Measurements from ENCODE around the gene INAFM2. TPM values are rescaled to one million over a fixed set of nuclear protein-coding genes. Genes with fewer than 3 reads are reported as not detected.

The INAFM2 gene
- total and polyA plus RNA-seq, 5 donors from 2014 or later, result 0.67 to 10.0 (median 2.1) TPM

- Mint-ChIP-seq H3K27ac (no peak overlapping the region), H3K27me3 (no peaks in the 10 kb centered on the region), H3K4me1 (peaks cover 5 to 40% (median 31%) of the 10 kb centered on the region in 4 donors), H3K36me3 (peaks cover 48% of the 10 kb centered on the region), H3K4me3 (no peak overlapping the region), H3K9me3 (peaks cover 0 to 11% (median 0%) of the 10 kb centered on the region in 7 donors)
- DNase-seq (no peak), ATAC-seq (ENCODE audit: low read depth in 2 of 2) (no peak)
- Histone ChIP-seq H3K9me3 (ENCODE audit: control insufficient read depth in 2 of 2, low read length in 2 of 2) (peaks cover 5% of the 10 kb centered on the region in 2 experiments), H3K4me3 (ENCODE audit: low read depth, low read length) (no peak overlapping the region), H3K4me1 (ENCODE audit: control insufficient read depth, insufficient read depth, low read length, poor library complexity, severe bottlenecking) (peaks cover 22% of the 10 kb centered on the region), H3K36me3 (ENCODE audit: control insufficient read depth, insufficient read depth, low read length) (peaks cover 58% of the 10 kb centered on the region), H3K27ac (ENCODE audit: insufficient read depth, low read length, poor library complexity, severe bottlenecking) (no peak overlapping the region), H3K27me3 (ENCODE audit: control insufficient read depth, insufficient read depth, low read length) (no peaks in the 10 kb centered on the region)
Measured at GRCh38 chr15:40302288-40302886, 21.1 kb upstream of the INAFM2 start.

- H3K27me3 Mint-ChIP-seq, result no peaks in the 10 kb centered on the region
- H3K9me3 Mint-ChIP-seq, result peaks cover 0 to 11% (median 0%) of the 10 kb centered on the region in 7 donors
- H3K4me3 Mint-ChIP-seq, result no peak overlapping the region
- H3K4me1 Mint-ChIP-seq, result peaks cover 5 to 42% (median 31%) of the 10 kb centered on the region in 4 donors
- Histone ChIP-seq H3K4me1 (ENCODE audit: control insufficient read depth, insufficient read depth, low read length, poor library complexity, severe bottlenecking) (peaks cover 24% of the 10 kb centered on the region), H3K36me3 (ENCODE audit: control insufficient read depth, insufficient read depth, low read length) (peaks cover 52% of the 10 kb centered on the region), H3K27me3 (ENCODE audit: control insufficient read depth, insufficient read depth, low read length) (no peaks in the 10 kb centered on the region), H3K4me3 (ENCODE audit: low read depth, low read length) (no peak overlapping the region), H3K27ac (ENCODE audit: insufficient read depth, low read length, poor library complexity, severe bottlenecking) (no peak overlapping the region), H3K9me3 (ENCODE audit: control insufficient read depth in 2 of 2, low read length in 2 of 2) (peaks cover 5% of the 10 kb centered on the region in 2 experiments)
- no peak for ATAC-seq (ENCODE audit: low read depth in 2 of 2)
- H3K36me3 Mint-ChIP-seq, result peaks cover 45% of the 10 kb centered on the region
- DNase-seq, result no peak
- peak overlapping the region in 1 of 3 donors; percentile 38 for H3K27ac Mint-ChIP-seq
Measured at GRCh38 chr15:40302981-40303380, 20.5 kb upstream of the INAFM2 start.

DNA sequence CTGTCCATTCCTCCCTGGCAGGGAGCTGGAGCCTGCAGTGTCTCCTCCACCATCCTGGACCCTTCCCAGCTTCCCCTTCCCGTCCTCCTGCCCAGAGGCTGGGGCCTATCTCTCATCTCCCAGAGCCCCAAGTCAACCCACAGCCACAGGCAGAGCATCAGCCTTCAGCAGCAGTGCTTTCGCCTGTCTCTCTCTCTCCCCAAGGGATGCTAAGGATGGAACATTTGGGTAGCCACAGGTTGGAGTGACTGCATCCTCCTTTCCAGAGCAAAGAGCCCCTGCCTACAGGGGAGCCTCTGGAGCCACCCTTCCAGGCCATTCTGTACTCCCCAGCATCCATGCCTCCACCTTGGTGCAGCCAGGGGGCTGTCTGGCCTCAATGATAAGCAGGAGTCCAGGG is 19.9 kb upstream of the INAFM2 start:
- Mint-ChIP-seq H3K4me3 (peak overlapping the region in 1 of 4 donors; percentile 65), H3K27me3 (no peaks in the 10 kb centered on the region), H3K36me3 (peaks cover 45% of the 10 kb centered on the region), H3K27ac (peak overlapping the region in 1 of 3 donors; percentile 55), H3K4me1 (peaks cover 5 to 45% (median 34%) of the 10 kb centered on the region in 4 donors), H3K9me3 (peaks cover 0 to 11% (median 0%) of the 10 kb centered on the region in 7 donors)
- Histone ChIP-seq H3K9me3 (ENCODE audit: control insufficient read depth in 2 of 2, low read length in 2 of 2) (peaks cover 5% of the 10 kb centered on the region in 2 experiments), H3K4me3 (ENCODE audit: low read depth, low read length) (no peak overlapping the region), H3K27me3 (ENCODE audit: control insufficient read depth, insufficient read depth, low read length) (no peaks in the 10 kb centered on the region), H3K36me3 (ENCODE audit: control insufficient read depth, insufficient read depth, low read length) (peaks cover 46% of the 10 kb centered on the region), H3K27ac (ENCODE audit: insufficient read depth, low read length, poor library complexity, severe bottlenecking) (no peak overlapping the region), H3K4me1 (ENCODE audit: control insufficient read depth, insufficient read depth, low read length, poor library complexity, severe bottlenecking) (peaks cover 24% of the 10 kb centered on the region)
- ATAC-seq (ENCODE audit: low read depth in 2 of 2), result no peak
- DNase-seq, result no peak

GRCh38 chr15:40305281-40305680 is 18.2 kb upstream of the INAFM2 start:
- Mint-ChIP-seq H3K27me3 (no peaks in the 10 kb centered on the region), H3K9me3 (peaks cover 0 to 4% (median 0%) of the 10 kb centered on the region in 7 donors), H3K4me3 (peak overlapping the region; percentile 41 to 96 (median 82)), H3K36me3 (peaks cover 32% of the 10 kb centered on the region), H3K27ac (peak overlapping the region in 1 of 3 donors; percentile 64), H3K4me1 (peaks cover 9 to 62% (median 39%) of the 10 kb centered on the region in 4 donors)
- H3K27ac ChIP-seq (ENCODE audit: insufficient read depth, low read length, poor library complexity, severe bottlenecking), result no peak overlapping the region
- peaks cover 35% of the 10 kb centered on the region for H3K4me1 ChIP-seq (ENCODE audit: control insufficient read depth, insufficient read depth, low read length, poor library complexity, severe bottlenecking)
- H3K4me3 ChIP-seq (ENCODE audit: low read depth, low read length), result peak overlapping the region; percentile 93
- DNase-seq (no peak), ATAC-seq (ENCODE audit: low read depth in 2 of 2) (no peak)
- H3K9me3 ChIP-seq (ENCODE audit: control insufficient read depth in 2 of 2, low read length in 2 of 2), result peaks cover 5% of the 10 kb centered on the region in 2 experiments
- no peaks in the 10 kb centered on the region for H3K27me3 ChIP-seq (ENCODE audit: control insufficient read depth, insufficient read depth, low read length)
- H3K36me3 ChIP-seq (ENCODE audit: control insufficient read depth, insufficient read depth, low read length), result peaks cover 35% of the 10 kb centered on the region

GRCh38 chr15:40306371-40306770 is 17.1 kb upstream of the INAFM2 start:
- peaks cover 22% of the 10 kb centered on the region for H3K36me3 Mint-ChIP-seq
- H3K4me1 Mint-ChIP-seq, result peaks cover 9 to 61% (median 38%) of the 10 kb centered on the region in 4 donors
- no peaks in the 10 kb centered on the region for H3K27me3 ChIP-seq (ENCODE audit: control insufficient read depth, insufficient read depth, low read length)
- no peak overlapping the region for H3K27ac ChIP-seq (ENCODE audit: insufficient read depth, low read length, poor library complexity, severe bottlenecking)
- no peaks in the 10 kb centered on the region for H3K9me3 ChIP-seq (ENCODE audit: control insufficient read depth in 2 of 2, low read length in 2 of 2)
- no peaks in the 10 kb centered on the region for H3K9me3 Mint-ChIP-seq
- DNase-seq (no peak), ATAC-seq (ENCODE audit: low read depth in 2 of 2) (no peak)
- no peaks in the 10 kb centered on the region for H3K27me3 Mint-ChIP-seq
- H3K4me1 ChIP-seq (ENCODE audit: control insufficient read depth, insufficient read depth, low read length, poor library complexity, severe bottlenecking), result peaks cover 35% of the 10 kb centered on the region
- peak overlapping the region; percentile 93 for H3K4me3 ChIP-seq (ENCODE audit: low read depth, low read length)
- peak overlapping the region; percentile 60 to 96 (median 81) for H3K27ac Mint-ChIP-seq
- peak overlapping the region; percentile 95 to 97 (median 96) for H3K4me3 Mint-ChIP-seq
- H3K36me3 ChIP-seq (ENCODE audit: control insufficient read depth, insufficient read depth, low read length), result peaks cover 24% of the 10 kb centered on the region

DNA sequence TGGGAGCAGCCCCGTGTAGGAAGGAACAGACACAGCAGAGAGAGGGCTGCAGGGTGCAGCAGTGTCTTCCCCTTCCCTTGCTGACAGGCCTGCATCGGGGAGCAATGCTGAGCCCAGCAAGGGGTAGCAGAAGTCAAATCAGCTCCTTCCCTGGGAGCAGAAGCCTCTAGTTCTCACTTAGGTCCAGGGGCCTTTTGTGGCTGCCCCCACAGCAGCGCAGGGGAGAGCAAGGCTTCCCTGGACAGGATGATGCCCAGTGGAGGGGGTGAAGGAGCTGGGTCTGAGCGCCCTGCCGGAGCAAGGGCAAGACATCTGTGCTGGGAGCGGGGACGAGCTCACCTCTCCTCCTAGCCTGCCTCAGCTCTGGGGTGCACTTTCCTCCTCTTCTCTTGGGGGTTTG is 16.6 kb upstream of the INAFM2 start:
- Histone ChIP-seq H3K4me3 (ENCODE audit: low read depth, low read length) (peak overlapping the region; percentile 93), H3K27ac (ENCODE audit: insufficient read depth, low read length, poor library complexity, severe bottlenecking) (no peak overlapping the region), H3K27me3 (ENCODE audit: control insufficient read depth, insufficient read depth, low read length) (no peaks in the 10 kb centered on the region), H3K9me3 (ENCODE audit: control insufficient read depth in 2 of 2, low read length in 2 of 2) (no peaks in the 10 kb centered on the region), H3K36me3 (ENCODE audit: control insufficient read depth, insufficient read depth, low read length) (peaks cover 19% of the 10 kb centered on the region), H3K4me1 (ENCODE audit: control insufficient read depth, insufficient read depth, low read length, poor library complexity, severe bottlenecking) (peaks cover 35% of the 10 kb centered on the region)
- Mint-ChIP-seq H3K36me3 (peaks cover 19% of the 10 kb centered on the region), H3K27me3 (no peaks in the 10 kb centered on the region), H3K4me3 (peak overlapping the region; percentile 95 to 97 (median 96)), H3K9me3 (no peaks in the 10 kb centered on the region), H3K27ac (peak overlapping the region; percentile 60 to 96 (median 81)), H3K4me1 (peaks cover 9 to 61% (median 38%) of the 10 kb centered on the region in 4 donors)
- DNase-seq (no peak), ATAC-seq (ENCODE audit: low read depth in 2 of 2) (no peak)

DNA sequence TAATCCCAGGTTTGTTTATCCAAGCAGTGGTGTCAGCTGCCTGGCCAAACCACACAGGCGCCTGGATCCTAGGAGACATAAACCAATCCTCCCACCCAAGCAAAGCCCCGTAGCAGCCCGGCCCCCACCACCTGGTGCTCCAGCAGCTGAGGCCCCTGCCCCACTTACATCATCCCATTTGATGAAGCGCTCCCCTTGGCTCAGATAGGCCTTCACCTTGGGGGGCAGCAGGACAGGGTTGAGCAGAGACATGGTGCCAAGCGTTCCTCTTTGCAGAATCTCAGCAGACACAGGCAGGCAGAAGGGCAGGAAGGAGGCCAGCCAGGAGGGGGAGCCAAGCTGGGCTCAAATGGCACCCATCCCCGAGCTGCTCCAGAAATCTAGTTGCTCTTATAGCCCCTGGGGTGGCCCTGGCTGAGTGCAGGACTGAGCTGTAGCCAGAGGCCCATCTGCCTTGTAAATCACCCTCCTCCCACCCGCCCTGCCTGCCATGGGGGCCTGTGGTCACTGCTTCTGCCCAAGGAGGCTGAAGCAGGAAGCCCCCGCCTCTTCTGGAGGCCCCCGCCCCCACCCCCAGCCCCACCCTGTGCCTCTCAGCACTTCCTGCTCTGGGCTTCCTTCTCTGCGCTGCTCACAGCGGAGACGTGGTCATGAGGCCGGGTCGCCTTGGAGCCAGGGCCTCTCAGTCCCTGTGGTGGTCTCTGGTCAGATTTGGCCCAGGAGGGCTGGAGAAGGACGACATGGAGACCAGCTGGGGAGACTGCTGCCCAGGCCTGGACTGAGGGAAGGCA is 15.9 kb upstream of the INAFM2 start, which contains the start of gene PLCB2:
Gene PLCB2 (minus strand): TSS at position 515 of the 791 bp plus-strand sequence. CDS start 263 bp downstream, at position 252.
- Histone ChIP-seq H3K4me1 (ENCODE audit: control insufficient read depth, insufficient read depth, low read length, poor library complexity, severe bottlenecking) (peaks cover 35% of the 10 kb centered on the region), H3K27ac (ENCODE audit: insufficient read depth, low read length, poor library complexity, severe bottlenecking) (peak within 1 kb of the TSS; percentile 86), H3K9me3 (ENCODE audit: control insufficient read depth in 2 of 2, low read length in 2 of 2) (no peaks in the 10 kb centered on the region), H3K4me3 (ENCODE audit: low read depth, low read length) (peak within 1 kb of the TSS; percentile 93), H3K27me3 (ENCODE audit: control insufficient read depth, insufficient read depth, low read length) (no peaks in the 10 kb centered on the region), H3K36me3 (ENCODE audit: control insufficient read depth, insufficient read depth, low read length) (peaks cover 12% of the 10 kb centered on the region)
- peak within 1 kb of the TSS; percentile 95 to 97 (median 96) for H3K4me3 Mint-ChIP-seq
- ATAC-seq (ENCODE audit: low read depth in 2 of 2) (peak; percentile 79 to 80), DNase-seq (peak; percentile 58 to 85 (median 80))
- peaks cover 19% of the 10 kb centered on the region for H3K36me3 Mint-ChIP-seq
- H3K27ac Mint-ChIP-seq, result peak within 1 kb of the TSS; percentile 94 to 96 (median 96)
- H3K27me3 Mint-ChIP-seq, result no peaks in the 10 kb centered on the region
- peaks cover 9 to 61% (median 40%) of the 10 kb centered on the region in 4 donors for H3K4me1 Mint-ChIP-seq
- H3K9me3 Mint-ChIP-seq, result no peaks in the 10 kb centered on the region

All from CD4-positive, CD25-positive, alpha-beta regulatory T cell (primary cell).